ENCODE measurements around the gene G6PC2. TPM values are rescaled to one million over a fixed set of nuclear protein-coding genes. Genes with fewer than 3 reads are reported as not detected.

G6PC2 gene
- polyA plus RNA-seq, 1 donor, result 0.08 TPM

DNA sequence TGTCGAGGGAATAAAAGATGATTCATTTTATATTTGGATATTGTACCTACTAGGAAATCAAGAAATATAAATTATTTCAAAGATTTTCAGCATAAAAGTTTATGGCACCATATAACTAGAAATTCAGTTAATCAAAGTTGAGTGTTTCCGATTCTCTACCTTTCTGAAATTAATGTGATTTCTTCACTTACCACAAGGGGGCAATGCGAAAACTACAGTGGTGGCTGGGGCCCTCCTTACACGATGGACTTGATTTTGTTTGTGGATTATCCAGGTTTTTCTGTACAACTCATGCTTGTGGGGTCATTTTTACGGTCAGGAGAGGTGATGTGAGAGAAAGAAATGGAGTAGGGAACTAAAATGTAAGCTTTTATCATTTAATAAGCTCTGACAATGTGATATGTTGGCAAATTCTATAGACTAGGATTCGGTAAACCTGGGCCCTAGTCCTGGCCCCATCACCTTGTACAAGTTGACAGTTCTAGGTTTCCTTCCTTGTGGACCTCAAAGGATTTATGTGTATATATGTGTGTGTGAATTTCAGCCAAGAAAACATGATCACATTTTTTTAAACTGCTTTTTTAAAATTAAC is 47.6 kb downstream of the G6PC2 start:
- no peak for DNase-seq

DNA sequence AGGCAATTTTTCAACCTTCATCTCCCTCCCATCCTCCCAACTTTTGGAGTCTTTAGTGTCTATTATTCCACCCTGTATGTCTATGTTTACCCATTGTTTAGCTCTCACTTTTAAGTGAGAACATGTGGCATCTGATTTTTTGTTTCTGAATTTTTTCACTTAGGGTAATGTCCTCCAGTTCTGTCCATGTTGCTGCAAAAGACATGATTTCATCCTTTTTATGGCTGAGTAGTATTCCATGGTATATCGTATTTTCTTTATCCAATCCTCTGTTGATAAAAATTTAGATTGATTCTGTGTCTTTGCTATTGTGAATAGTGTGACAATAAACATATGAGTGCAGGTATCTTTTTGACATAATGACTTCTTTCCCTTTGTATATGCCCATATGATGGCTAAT is 48.2 kb downstream of the G6PC2 start:
- no peak for DNase-seq

DNA sequence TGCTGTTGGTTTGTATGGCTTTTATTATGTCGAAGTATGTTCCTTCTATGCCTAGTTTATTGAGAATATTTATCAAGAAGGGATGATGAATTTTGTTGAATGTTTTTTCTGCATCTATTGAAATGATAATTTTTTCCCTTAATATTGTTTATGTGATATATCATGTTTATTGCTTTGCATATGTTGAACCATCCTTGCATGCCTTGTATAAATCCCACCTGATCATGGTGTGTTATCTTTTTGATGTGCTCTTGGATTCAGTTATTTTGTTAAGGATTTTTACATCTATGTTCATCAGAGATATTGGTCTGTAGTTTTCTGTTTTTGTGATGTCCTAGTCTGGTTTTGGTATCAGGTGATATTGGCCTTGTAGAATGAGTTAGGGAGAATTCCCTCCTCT is 50.8 kb downstream of the G6PC2 start:
- DNase-seq, result no peak

DNA sequence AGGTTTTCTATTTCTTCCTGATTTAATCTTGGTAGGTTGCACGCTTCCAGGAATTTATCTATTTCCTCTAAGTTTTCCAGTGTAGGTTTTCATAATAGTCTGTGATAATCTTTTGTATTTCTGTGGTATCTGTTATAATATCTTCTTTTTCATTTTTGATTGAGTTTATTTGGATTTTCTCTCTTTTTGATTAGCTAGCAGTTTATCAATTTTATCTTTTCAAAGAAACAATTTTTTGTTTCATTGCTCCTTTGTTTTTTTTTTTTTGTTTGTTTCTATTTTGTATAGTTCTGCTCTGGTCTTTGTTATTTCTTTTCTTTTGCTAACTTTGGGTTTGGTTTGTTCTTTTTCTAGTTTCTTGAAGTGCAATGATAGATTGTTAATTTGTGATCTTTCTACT is 51.3 kb downstream of the G6PC2 start:
- no peak for DNase-seq

DNA sequence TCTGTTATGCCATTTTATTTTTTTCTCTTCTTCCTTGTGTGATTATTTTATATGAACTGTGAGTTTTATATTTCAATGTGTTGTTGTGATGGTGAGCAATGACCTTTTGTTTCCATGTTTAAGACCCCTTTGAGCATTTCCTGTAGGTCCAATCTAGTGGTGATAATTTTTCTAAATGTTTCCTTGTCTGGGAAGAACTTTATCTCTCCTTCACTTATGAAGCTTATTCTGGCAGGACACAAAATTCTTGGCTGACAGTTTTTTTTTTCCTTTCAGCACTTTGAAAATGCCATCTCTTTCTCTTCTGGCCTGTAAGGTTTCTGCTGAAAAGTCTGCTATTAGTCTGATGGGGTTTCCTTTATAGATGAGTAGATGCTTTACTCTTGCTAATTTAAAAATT is 53.2 kb downstream of the G6PC2 start:
- DNase-seq, result no peak

DNA sequence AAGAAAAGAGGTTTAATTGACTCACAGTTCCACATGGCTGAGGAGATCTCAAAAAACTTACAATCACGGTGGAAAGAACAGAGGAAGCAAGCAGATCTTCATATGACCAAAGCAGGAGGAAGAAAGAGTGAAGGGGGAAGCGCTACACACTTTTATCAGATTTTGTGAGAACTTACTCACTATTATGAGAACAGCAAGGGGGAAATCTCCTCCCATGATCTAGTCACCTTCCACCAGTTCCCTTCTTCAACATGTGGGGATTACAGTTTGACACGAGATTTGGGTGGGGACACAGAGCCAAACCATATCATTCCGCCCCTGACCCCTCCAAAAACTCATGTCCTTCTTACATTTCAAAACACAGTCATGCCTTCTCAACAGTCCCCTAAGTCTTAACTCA is 54.2 kb downstream of the G6PC2 start:
- no peak for DNase-seq

DNA sequence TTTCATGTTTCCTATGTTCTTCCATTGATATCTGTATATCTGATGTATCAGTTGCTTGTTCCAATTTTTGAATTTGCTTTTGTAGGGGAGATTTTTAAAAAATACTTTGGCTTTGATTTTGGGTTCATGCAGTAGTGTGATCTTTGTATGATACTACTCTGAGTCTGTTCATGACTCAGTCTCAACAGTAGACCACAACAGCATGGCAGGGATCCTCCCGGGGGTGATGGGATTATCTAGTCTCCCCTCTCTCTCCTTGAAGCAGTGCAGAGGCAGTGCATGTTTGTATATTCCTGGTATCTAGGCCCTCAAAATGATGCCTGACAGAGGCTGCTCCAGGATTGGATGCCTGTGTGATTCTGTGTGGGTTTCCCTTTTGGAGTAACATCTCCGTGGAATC is 55.3 kb downstream of the G6PC2 start:
- no peak for DNase-seq

Other genes starting within 250 kb of the G6PC2 start
- 37.2 TPM for gene NOSTRIN, start 98.7 kb upstream of the G6PC2 start, polyA plus RNA-seq (ENCODE audit: insufficient read length)
- 28.9 TPM for gene SPC25, start 10.9 kb upstream of the G6PC2 start, polyA plus RNA-seq (ENCODE audit: insufficient read length)
- 0.10 TPM for gene ABCB11, start 130.0 kb downstream of the G6PC2 start, polyA plus RNA-seq (ENCODE audit: insufficient read length)
- gene DHRS9, start 168.3 kb downstream of the G6PC2 start, polyA plus RNA-seq (ENCODE audit: insufficient read length), result 0.68 TPM

Measured in left kidney (tissue), 2 donors.